A673 (cell line): ENCODE measurements around the gene DNAH1.

Experiments used
- EZH2 ChIP-seq: fragments of 200-600 bp; sonication (generic); IDR thresholded peaks from 2 replicates; pipeline ENCODE4 v1.6.1; 2017; ENCODE audit warnings: borderline replicate concordance, low read depth, mild to moderate bottlenecking, mixed read lengths, antibody characterized with exemption, low read length; ENCODE audit not compliant: poor library complexity, severe bottlenecking
- TF ChIP-seq, protein P1 (sequence below): fragments of 300-800, 200-600 bp; sonication (generic); conservative IDR thresholded peaks from 2 replicates; pipeline ENCODE4 v1.5.1; 2017; ENCODE audit warnings: low read depth, mild to moderate bottlenecking, antibody characterized with exemption, low read length, moderate library complexity, mixed read lengths

DNA sequence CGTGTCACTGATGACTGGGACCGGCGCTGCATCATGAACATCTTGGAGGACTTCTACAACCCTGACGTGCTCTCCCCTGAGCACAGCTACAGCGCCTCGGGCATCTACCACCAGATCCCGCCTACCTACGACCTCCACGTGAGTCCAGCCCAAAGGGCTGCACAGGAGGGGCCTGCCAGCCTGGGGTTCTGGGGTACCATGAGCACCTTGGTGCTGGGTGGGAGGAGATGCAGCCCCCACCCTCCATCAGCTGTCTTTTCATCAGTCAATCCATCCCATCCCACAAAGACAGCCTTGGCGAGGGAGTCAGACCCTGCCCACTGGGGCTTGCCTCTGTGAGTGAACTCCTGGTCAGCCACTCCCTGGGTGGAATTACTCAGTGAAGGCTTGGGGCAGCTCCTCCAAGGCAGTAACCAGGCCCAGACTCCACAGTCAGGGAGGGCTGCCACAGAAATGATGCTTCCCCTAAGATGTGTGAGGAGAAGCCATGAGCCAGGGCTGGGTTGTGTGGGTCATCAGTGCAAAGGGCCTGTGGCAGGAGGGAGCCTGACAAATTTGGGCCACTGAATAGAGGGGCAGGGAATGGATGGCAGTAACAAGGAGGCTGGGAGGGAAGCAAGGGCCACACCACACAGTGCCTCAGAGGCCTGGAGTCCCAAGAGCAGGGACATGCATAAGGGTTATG, 80.9 kb downstream of the DNAH1 start:
- TF ChIP-seq, protein P1, sequence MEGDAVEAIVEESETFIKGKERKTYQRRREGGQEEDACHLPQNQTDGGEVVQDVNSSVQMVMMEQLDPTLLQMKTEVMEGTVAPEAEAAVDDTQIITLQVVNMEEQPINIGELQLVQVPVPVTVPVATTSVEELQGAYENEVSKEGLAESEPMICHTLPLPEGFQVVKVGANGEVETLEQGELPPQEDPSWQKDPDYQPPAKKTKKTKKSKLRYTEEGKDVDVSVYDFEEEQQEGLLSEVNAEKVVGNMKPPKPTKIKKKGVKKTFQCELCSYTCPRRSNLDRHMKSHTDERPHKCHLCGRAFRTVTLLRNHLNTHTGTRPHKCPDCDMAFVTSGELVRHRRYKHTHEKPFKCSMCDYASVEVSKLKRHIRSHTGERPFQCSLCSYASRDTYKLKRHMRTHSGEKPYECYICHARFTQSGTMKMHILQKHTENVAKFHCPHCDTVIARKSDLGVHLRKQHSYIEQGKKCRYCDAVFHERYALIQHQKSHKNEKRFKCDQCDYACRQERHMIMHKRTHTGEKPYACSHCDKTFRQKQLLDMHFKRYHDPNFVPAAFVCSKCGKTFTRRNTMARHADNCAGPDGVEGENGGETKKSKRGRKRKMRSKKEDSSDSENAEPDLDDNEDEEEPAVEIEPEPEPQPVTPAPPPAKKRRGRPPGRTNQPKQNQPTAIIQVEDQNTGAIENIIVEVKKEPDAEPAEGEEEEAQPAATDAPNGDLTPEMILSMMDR = no peak
- no peak for TF ChIP-seq EZH2
